ENCODE measurements around the gene ZNF439.
"Not testable (repeated sequence)": the region's sequence is repeated elsewhere in the genome, so short reads cannot be mapped to it uniquely, and the experiment has no call there.

Gene ZNF439

GRCh38 chr19:11872624-11873023 is 24.1 kb downstream of the ZNF439 start:
- H3K9me2 ChIP-seq (replicated peaks; ENCODE audit: control insufficient read depth, low read length): no peaks in the 10 kb centered on the region
- H3F3A ChIP-seq (ENCODE audit: control insufficient read depth, insufficient read depth): no peaks in the 10 kb centered on the region
- no peaks in the 10 kb centered on the region for H3K79me2 ChIP-seq (ENCODE audit: control insufficient read depth, low read length)
- H3K4me2 ChIP-seq (ENCODE audit: low read length): no peak overlapping the region
- H4K20me1 ChIP-seq (ENCODE audit: control insufficient read depth, insufficient read depth, low read depth, low read length): no peaks in the 10 kb centered on the region
- no peaks in the 10 kb centered on the region for H3K27me3 ChIP-seq (ENCODE audit: control insufficient read depth, low read length)
- H3K9me3 ChIP-seq (ENCODE audit: control insufficient read depth, insufficient read depth, low read length): peaks cover 15% of the 10 kb centered on the region
- no peak overlapping the region for H3K27ac ChIP-seq (ENCODE audit: low read depth, low read length)
- TF ChIP-seq CTCF (IDR thresholded peaks at IDR 0.05; ENCODE audit: low read depth, low read length, poor library complexity, severe bottlenecking): no peak
- TF ChIP-seq EZH2phosphoT487 (IDR thresholded peaks at IDR 0.05; ENCODE audit: borderline replicate concordance, low read length): no peak
- peaks cover 20% of the 10 kb centered on the region for H3K36me3 ChIP-seq (ENCODE audit: control insufficient read depth, low read length)
- H3K4me3 ChIP-seq (ENCODE audit: low read length): no peak overlapping the region
- H3K4me1 ChIP-seq (ENCODE audit: control insufficient read depth, low read length): no peaks in the 10 kb centered on the region

GRCh38 chr19:11873762-11874161 is 25.2 kb downstream of the ZNF439 start:
- H4K20me1 ChIP-seq (ENCODE audit: control insufficient read depth, insufficient read depth, low read depth, low read length): no peaks in the 10 kb centered on the region
- H3K27ac ChIP-seq (ENCODE audit: low read depth, low read length): no peak overlapping the region
- no peaks in the 10 kb centered on the region for H3K79me2 ChIP-seq (ENCODE audit: control insufficient read depth, low read length)
- H3K4me1 ChIP-seq (ENCODE audit: control insufficient read depth, low read length): no peaks in the 10 kb centered on the region
- H3K27me3 ChIP-seq (ENCODE audit: control insufficient read depth, low read length): no peaks in the 10 kb centered on the region
- H3K4me2 ChIP-seq (ENCODE audit: low read length): no peak overlapping the region
- H3K9me2 ChIP-seq (replicated peaks; ENCODE audit: control insufficient read depth, low read length): no peaks in the 10 kb centered on the region
- H3F3A ChIP-seq (ENCODE audit: control insufficient read depth, insufficient read depth): no peaks in the 10 kb centered on the region
- H3K9me3 ChIP-seq (ENCODE audit: control insufficient read depth, insufficient read depth, low read length): peaks cover 4% of the 10 kb centered on the region; the same call in 1 of the 2 replicates
- H3K36me3 ChIP-seq (ENCODE audit: control insufficient read depth, low read length): peaks cover 9% of the 10 kb centered on the region
- TF ChIP-seq EZH2phosphoT487 (IDR thresholded peaks at IDR 0.05; ENCODE audit: borderline replicate concordance, low read length) (no peak), CTCF (IDR thresholded peaks at IDR 0.05; ENCODE audit: low read depth, low read length, poor library complexity, severe bottlenecking) (no peak)
- no peak overlapping the region for H3K4me3 ChIP-seq (ENCODE audit: low read length)

- H3K79me2 ChIP-seq (ENCODE audit: control insufficient read depth, low read length); H3K27me3 ChIP-seq (ENCODE audit: control insufficient read depth, low read length); H3K9me2 ChIP-seq (replicated peaks; ENCODE audit: control insufficient read depth, low read length); H4K20me1 ChIP-seq (ENCODE audit: control insufficient read depth, insufficient read depth, low read depth, low read length); H3F3A ChIP-seq (ENCODE audit: control insufficient read depth, insufficient read depth); H3K27ac ChIP-seq (ENCODE audit: low read depth, low read length); H3K4me1 ChIP-seq (ENCODE audit: control insufficient read depth, low read length); H3K9me3 ChIP-seq (ENCODE audit: control insufficient read depth, insufficient read depth, low read length); H3K36me3 ChIP-seq (ENCODE audit: control insufficient read depth, low read length); H3K4me2 ChIP-seq (ENCODE audit: low read length); H3K4me3 ChIP-seq (ENCODE audit: low read length): not testable (repeated sequence)
- peak; percentile 66 for TF ChIP-seq CTCF (IDR thresholded peaks at IDR 0.05; ENCODE audit: low read depth, low read length, poor library complexity, severe bottlenecking)
These were observed 31.3 kb downstream of the ZNF439 start for GRCh38 chr19:11879687-11880266.
